HUES48 (cell line): ENCODE results near the gene DDX25.

Experiments
- H3K27ac ChIP-seq: one replicate; pipeline ENCODE4 v1.7.0; 2013; ENCODE audit warnings: low read depth, low read length, inconsistent platforms
- H3K27me3 ChIP-seq: 2 replicates; pipeline ENCODE4 v1.6.1; 2013; ENCODE audit warnings: mild to moderate bottlenecking, low read length; ENCODE audit not compliant: control insufficient read depth, insufficient read depth
- H3K36me3 ChIP-seq: 2 replicates; pipeline ENCODE4 v1.6.1; 2013; ENCODE audit warnings: low read length; ENCODE audit not compliant: control insufficient read depth, insufficient read depth
- H3K4me1 ChIP-seq: 2 replicates; pipeline ENCODE4 v1.6.1; 2013; ENCODE audit warnings: mild to moderate bottlenecking, low read length; ENCODE audit not compliant: control insufficient read depth, insufficient read depth
- H3K4me3 ChIP-seq: 2 replicates; pipeline ENCODE4 v1.5.1; 2013; ENCODE audit warnings: mild to moderate bottlenecking, low read depth, low read length
- H3K9ac ChIP-seq: 2 replicates; pipeline ENCODE4 v1.6.1; 2013; ENCODE audit warnings: mild to moderate bottlenecking, low read depth, low read length, moderate library complexity
- H3K9me3 ChIP-seq: 2 replicates; pipeline ENCODE4 v1.6.1; 2013; ENCODE audit warnings: low read length; ENCODE audit not compliant: control insufficient read depth, insufficient read depth

DDX25 gene

DNA sequence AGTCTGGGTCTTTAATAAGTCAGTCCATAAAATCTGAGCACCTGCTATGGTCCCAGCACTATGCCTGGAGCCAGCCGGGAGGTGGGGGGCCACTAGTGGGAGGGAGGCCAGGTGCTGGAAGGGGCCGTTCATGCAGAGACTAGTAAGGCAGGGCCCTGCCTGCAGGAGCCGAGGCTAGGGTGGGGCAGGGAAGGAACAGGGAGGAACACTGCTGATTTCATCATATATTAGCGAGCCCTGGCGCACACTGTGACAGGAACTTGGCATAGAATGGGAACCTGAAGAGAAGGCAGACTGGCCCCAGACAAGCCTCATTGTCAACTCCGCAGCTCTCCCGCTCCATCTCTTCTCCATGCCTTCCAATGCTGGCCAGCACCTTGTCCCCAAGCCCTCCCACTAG lies 48.7 kb downstream of the DDX25 start:
- Histone ChIP-seq H3K9me3 (no peaks in the 10 kb centered on the region), H3K9ac (no peak overlapping the region), H3K36me3 (peaks cover 7% of the 10 kb centered on the region; the same call in 1 of the 2 replicates), H3K27ac (no peak overlapping the region), H3K4me3 (no peak overlapping the region), H3K27me3 (no peaks in the 10 kb centered on the region), H3K4me1 (no peaks in the 10 kb centered on the region)

GRCh38 chr11:125953401-125953935 lies 49.2 kb downstream of the DDX25 start:
- peaks cover 7% of the 10 kb centered on the region; the same call in 1 of the 2 replicates for H3K36me3 ChIP-seq

GRCh38 chr11:125954123-125954944 lies 50.0 kb downstream of the DDX25 start:
- Histone ChIP-seq H3K9me3 (no peaks in the 10 kb centered on the region), H3K27ac (no peak overlapping the region), H3K9ac (no peak overlapping the region), H3K36me3 (peaks cover 16% of the 10 kb centered on the region; the same call in 1 of the 2 replicates), H3K4me1 (no peaks in the 10 kb centered on the region), H3K4me3 (no peak overlapping the region), H3K27me3 (no peaks in the 10 kb centered on the region)

More at GRCh38 chr11:125953401-125953935, 49.2 kb downstream of the DDX25 start:
- Histone ChIP-seq H3K4me3 (no peak overlapping the region), H3K27me3 (no peaks in the 10 kb centered on the region), H3K9me3 (no peaks in the 10 kb centered on the region), H3K4me1 (no peaks in the 10 kb centered on the region), H3K27ac (no peak overlapping the region), H3K9ac (no peak overlapping the region)

DNA sequence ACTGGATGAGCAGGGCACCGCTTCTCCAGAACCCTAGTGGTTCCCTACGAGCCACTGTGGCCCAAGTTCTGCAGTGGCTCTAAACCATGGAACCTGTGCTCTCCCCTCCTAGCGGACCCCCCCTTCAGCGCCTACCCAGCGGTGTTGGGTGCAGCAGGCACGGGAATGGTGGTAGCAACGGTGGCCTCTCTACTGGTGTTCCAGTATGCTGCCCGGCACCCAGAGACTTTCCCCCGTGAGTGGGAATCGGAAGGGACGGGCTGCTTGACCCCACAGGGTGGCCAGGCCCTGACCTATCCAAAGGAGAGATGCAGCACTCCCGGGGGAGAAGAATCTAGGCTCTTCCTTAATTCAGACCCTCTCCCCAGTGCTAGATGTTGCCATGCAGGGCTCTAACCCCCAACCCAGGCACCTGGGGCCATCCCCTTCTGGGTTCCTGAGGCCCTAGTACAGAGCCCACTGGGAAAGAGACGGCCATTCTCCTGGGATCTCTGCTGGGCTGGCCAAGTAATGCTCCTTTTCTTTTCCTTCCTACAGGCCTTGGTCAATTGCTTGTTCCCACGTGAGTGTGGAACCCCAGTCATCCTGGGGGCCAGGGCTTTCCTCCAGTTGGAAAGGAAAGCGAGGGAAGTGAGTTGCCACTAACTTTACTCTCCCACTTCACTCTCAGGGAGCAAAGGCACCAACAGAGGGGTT lies 50.8 kb downstream of the DDX25 start:
- H3K27ac ChIP-seq: no peak overlapping the region
- no peaks in the 10 kb centered on the region for H3K27me3 ChIP-seq
- no peak overlapping the region for H3K9ac ChIP-seq
- H3K4me1 ChIP-seq: no peaks in the 10 kb centered on the region
- H3K4me3 ChIP-seq: no peak overlapping the region
- no peaks in the 10 kb centered on the region for H3K9me3 ChIP-seq
- H3K36me3 ChIP-seq: peaks cover 22% of the 10 kb centered on the region; the same call in 1 of the 2 replicates

DNA sequence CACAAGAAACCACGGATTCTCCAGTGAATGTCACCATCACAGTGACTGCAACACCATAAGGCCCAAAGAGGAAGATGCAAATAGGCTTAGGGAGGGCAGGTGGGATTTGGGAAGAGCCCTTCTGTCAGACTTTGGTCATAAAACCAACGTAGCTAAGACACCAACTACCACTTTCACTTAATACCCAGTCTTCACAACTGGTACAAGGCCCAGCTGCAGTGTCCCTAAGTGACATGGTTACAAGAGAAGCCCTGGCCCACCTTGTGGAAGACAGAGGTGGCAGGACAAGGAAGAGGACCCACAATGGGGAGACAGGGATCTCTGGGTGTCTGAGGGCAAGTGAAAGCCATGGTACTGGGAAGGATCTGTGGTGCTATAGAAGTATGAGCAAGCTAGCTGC lies 51.5 kb downstream of the DDX25 start:
- H3K9me3 ChIP-seq: no peaks in the 10 kb centered on the region
- no peaks in the 10 kb centered on the region for H3K27me3 ChIP-seq
- no peak overlapping the region for H3K9ac ChIP-seq
- H3K4me1 ChIP-seq: no peaks in the 10 kb centered on the region
- no peak overlapping the region for H3K27ac ChIP-seq
- no peak overlapping the region for H3K4me3 ChIP-seq
- H3K36me3 ChIP-seq: peaks cover 28% of the 10 kb centered on the region; the same call in 1 of the 2 replicates

DNA sequence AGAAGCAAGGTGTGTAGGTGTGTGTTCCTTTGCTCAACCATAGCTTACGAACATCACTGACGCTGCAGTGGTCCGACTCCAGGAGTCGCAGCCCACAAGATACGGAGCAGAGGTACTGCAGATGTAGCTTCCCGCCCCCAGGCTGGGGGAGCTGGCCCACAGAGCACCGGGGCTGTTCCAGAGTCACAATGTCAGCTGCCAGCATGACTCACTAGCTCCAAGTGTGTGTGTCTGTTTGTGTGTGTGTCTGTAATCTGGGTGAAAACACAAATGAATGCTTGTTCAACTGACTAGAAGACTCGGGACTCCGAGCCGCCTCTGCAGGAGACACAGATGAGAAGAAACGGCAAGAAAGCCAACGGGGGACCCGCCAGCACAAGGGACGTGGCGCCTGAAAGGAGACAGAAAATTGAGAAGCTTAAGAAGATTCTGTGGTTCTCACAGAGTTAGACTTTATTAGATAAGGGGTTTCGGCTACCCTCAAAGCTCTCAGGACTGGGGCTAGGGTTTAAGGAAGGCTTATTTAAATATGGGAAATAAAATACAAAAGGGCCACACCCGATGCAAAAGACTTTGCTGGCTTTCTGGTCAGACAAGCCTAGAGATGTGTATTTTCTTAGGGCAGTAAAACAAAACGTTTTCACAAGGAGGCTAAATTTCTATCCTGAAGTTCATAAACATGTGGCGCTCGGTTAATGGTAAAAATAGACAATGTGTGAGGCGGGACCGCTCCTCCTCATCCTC lies 52.3 kb downstream of the DDX25 start:
- peaks cover 32% of the 10 kb centered on the region; the same call in 1 of the 2 replicates for H3K36me3 ChIP-seq
- H3K9me3 ChIP-seq: no peaks in the 10 kb centered on the region
- H3K27ac ChIP-seq: no peak overlapping the region
- no peaks in the 10 kb centered on the region for H3K4me1 ChIP-seq
- H3K27me3 ChIP-seq: no peaks in the 10 kb centered on the region
- no peak overlapping the region for H3K4me3 ChIP-seq
- H3K9ac ChIP-seq: no peak overlapping the region

DNA sequence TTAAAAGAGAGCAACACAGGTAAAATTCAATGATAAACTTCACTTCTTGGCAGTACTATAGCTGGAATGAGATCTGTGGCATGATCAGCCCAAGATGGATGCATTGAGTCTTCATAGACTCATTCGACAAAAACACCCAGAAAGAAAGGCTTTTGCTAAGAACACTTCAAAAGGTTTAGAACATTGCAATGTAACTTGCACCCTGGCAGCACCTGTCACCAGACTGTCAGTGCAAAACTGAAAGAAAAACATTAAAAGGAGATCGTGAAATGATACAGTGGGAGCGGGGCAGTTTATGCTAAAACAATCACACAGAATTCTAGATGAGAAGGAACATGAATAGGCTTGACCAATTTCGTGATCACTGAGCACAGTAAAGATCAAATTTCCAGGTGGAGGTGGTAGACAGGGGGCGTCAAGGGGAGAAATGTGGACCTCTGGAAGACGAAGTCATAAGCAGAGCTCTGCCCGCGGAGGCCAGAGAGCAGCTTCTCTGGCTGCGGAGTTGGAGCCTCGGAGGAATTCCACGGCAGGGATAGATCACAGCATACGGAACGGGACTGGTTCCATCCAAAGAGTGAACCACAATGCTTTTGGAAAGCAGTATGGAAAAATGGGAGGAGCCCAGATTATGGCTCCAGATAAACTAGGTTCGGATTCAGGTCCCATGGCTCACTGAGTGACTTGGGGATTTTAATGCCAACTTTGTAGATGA lies 53.5 kb downstream of the DDX25 start:
- Histone ChIP-seq H3K4me3 (no peak overlapping the region), H3K36me3 (peaks cover 39% of the 10 kb centered on the region; the same call in 1 of the 2 replicates), H3K4me1 (no peaks in the 10 kb centered on the region), H3K27ac (no peak overlapping the region), H3K27me3 (no peaks in the 10 kb centered on the region), H3K9ac (no peak overlapping the region), H3K9me3 (peaks cover 3% of the 10 kb centered on the region; the same call in 1 of the 2 replicates)

- no peaks in the 10 kb centered on the region for H3K27me3 ChIP-seq
- no peaks in the 10 kb centered on the region for H3K4me1 ChIP-seq
- H3K9ac ChIP-seq: no peak overlapping the region
- no peak overlapping the region for H3K4me3 ChIP-seq
- H3K36me3 ChIP-seq: peaks cover 39% of the 10 kb centered on the region; the same call in 1 of the 2 replicates
- peaks cover 3% of the 10 kb centered on the region; the same call in 1 of the 2 replicates for H3K9me3 ChIP-seq
- no peak overlapping the region for H3K27ac ChIP-seq
Measured at GRCh38 chr11:125958872-125959400, 54.6 kb downstream of the DDX25 start.

DNA sequence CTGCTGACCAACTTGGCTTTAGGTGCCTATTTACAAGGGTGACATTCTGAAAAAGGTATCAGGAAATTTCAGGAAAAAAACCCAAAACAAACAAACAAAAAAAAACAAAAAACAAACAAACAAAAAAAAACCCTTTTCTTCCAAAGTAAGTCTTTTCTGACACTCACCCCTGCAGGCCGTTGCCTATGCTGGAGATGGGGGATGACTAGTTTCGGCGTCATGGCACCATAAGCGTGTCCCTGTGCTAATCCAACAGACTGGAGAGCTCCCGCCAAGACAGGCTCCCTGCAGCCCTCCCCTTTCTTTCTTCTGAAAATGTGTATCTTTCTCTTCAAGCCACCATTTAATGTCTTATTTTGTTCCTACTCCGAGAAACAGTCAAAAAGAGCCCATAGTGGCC lies 55.2 kb downstream of the DDX25 start:
- Histone ChIP-seq H3K4me3 (no peak overlapping the region), H3K27me3 (no peaks in the 10 kb centered on the region), H3K4me1 (no peaks in the 10 kb centered on the region), H3K9ac (no peak overlapping the region), H3K36me3 (peaks cover 39% of the 10 kb centered on the region; the same call in 1 of the 2 replicates), H3K9me3 (peaks cover 3% of the 10 kb centered on the region; the same call in 1 of the 2 replicates), H3K27ac (no peak overlapping the region)

- H3K27me3 ChIP-seq: no peaks in the 10 kb centered on the region
- peaks cover 39% of the 10 kb centered on the region; the same call in 1 of the 2 replicates for H3K36me3 ChIP-seq
- no peak overlapping the region for H3K4me3 ChIP-seq
- H3K4me1 ChIP-seq: no peaks in the 10 kb centered on the region
- H3K27ac ChIP-seq: no peak overlapping the region
- H3K9me3 ChIP-seq: peaks cover 3% of the 10 kb centered on the region; the same call in 1 of the 2 replicates
- H3K9ac ChIP-seq: no peak overlapping the region
Measured at GRCh38 chr11:125959931-125960330, 55.6 kb downstream of the DDX25 start.
